HG03175 (cell line): Measurements from ENCODE around the gene TYRP1.

Source experiments
- ATAC-seq: cut with Tn5 transposase; IDR thresholded peaks from one replicate; pipeline ENCODE4 v1.9.1; 2021; ENCODE audit warnings: mild to moderate bottlenecking, moderate library complexity; ENCODE audit not compliant: unreplicated experiment

Gene TYRP1

DNA sequence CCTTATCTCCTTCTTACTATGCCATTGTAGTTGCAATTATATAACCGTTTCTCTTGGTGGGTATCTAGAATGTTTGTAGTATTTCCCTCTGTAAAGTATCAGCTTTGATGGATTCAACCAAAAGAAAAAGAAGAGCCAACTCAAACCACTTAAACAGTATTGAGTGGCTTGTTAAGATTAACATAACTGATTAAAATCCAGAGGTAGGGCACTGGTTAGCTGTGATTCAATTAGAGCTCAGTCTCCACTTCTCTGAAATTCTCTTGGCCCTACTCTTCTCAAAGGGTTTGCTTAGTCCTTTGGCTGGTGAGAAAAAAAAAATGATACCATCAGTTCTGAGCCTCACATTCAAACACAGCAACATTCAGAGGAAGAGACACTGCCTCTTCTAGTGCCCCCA, 37.0 kb downstream of the TYRP1 start:
- ATAC-seq: no peak

DNA sequence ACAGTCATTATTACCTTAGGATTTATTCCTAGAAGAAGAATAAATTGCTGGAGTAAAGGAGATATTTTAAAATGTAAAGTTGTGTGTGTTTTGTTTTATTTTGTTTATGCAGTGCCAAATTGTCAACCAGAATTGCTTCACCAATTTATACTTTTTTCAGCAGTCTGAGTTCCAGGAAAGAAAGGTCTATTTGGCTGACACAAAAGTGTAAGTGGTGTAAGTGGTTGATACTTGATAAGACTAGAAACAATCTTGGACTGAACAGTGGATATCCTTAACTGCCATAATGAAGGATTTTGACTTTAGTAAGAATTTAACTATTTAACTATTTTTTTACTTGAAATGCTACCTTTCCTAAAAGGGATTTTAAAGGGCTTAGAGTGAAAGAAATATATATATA, 37.7 kb downstream of the TYRP1 start:
- ATAC-seq: no peak

DNA sequence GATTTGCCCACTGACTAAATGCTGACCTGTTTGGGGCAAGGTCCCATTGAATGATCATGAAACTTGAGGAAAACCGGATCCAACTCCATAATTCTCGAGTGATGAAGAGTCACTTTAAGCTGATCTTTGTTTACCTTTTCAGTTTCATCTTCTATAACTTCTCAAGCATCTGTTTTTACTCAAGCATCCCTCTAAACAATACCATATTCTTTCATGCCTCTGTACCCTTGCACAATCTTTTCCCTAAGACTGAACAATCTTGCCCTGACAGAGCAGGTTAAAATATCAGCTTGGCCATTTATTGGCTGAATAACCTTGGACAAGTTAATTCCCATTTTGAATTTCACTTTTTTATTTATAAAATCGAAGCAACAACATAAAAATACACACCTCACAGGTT, 39.8 kb downstream of the TYRP1 start:
- no peak for ATAC-seq

DNA sequence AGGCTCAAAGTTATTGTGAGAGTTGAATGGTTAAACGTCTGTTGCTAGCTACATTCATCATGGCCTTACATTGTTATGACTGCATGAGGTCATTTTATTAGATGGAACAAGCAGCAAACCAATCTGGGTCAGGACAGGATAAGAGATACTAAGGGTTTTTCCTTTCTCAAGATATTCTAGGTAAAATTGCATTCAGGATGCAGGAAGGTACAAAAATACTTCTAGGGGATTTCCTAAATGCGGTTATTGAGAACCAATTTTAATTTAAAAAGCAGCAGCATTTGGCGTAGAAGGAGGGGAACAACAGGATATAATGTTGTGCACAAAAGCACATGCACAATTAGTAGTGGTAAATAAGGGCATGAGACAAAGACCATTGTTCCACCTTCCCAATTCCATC, 42.5 kb downstream of the TYRP1 start:
- no peak for ATAC-seq

DNA sequence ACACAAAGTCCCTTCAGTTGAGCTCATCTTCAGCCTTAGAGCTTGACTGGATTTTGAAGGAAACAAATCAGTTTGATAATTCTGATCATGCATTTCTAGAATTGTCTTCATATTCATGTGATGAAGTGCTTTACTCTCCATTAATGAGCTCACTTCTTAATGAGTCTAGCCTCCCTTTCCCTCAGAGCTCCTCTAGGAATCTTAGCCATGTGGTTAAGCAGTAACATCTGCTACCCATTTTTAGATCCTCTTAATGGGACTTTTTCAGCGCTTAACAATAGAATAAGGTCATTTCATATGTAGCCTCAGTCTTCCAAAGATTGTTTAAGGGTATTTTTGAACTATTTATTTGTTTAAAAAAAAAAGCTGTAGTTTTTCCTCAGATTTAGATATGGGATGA, 44.7 kb downstream of the TYRP1 start:
- ATAC-seq: no peak

DNA sequence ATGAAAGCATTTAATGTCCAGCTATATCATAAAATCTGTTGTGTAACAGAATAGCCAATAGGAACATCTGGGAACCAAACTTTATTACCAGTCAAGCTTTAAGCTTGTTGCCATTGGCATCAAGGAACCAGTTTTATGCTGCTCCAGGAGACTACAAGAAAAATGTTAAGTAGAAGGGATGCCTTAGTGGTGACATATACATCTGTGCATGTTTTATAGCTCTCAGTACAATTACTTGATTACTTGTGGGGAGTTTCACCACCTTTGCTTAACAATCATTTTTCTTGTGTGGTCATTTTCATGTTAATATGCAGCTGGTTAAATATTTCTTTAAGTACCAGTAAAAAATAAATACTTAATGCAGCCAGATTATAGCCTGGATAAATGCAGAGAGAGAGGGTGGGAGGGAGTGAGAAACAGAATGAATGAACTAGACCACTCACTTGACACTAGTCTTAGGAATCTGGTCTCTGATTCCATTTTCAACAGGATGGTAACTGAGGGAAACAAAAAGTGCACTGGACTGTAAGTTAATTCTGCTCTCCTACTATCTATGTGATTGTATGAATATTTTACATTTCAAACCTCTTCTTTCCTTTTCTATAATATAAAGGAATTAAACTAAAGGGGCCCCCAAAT, 45.9 kb downstream of the TYRP1 start:
- no peak for ATAC-seq

DNA sequence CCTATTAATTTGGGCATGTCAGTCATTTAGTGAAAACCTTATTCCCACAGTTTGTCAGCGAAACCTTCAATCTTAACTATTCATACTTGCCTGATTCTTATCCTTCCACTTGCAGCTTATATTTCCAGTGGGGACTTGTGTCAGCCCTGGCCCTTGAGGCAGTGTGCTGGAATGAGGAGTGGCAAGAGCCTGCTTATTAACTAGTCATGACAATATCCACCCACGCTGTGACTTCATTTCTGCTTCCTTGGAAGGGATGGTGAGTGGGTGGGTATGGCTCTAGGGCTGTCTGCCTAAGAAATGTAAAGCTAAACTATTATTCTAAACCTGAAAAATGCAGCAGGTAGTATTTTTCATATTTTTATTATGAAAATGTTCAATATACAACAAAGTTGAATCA, 47.7 kb downstream of the TYRP1 start:
- no peak for ATAC-seq

DNA sequence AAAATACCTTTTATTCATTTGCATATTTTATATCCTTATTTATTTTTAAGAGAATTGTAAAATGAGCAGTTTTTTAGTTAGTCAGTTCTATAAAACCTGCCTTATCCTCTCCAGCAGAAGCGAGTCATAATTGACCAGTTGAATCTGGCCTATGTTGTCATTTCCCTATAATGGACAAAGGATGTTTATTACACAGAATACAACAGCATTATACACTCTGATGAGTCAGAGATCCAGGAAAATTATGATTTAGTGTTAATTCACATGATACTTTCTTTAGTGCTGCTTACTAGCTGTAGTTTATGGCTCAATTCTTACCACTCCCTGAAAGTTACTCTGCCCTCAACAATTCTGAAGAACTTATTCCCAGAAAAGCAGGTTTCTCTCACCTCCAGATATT, 54.8 kb downstream of the TYRP1 start:
- no peak for ATAC-seq

DNA sequence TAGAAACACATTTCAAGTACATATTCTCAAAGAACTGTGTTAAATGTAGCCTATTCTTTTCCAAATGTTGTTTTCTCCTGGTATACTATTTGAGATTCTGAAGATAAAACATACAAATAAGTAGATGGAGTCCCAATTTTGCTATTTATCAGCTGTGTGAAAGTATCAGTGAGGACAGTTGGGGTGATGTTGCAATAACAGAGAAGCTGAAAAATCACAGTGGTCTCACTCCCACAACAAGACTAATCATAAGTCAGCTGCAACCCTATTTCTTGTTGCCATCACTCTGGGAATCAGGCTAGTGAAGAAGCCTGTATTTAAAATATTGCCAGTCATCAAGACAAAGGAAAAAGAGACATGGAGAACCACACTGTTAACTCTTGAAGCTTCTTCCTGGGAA, 55.8 kb downstream of the TYRP1 start:
- ATAC-seq: no peak

DNA sequence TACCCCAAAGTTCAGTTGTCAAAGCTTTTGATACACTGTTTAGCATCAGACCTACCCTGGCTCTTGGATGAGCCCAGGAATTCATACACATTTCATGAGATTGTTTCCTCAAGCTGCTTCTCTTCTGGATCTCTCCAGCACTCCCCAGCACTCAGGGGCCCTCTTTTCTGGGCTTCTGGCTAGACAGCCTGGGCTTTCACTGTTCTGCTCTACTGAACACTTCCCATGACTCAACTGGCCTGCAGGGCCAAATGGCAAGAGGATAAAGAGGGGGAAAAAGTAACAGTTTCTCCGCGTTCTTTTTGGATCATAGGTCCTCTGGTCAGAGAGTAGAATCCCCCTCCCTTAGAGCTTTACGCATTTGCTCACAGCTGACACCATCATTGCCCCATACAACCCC, 60.7 kb downstream of the TYRP1 start:
- no peak for ATAC-seq

DNA sequence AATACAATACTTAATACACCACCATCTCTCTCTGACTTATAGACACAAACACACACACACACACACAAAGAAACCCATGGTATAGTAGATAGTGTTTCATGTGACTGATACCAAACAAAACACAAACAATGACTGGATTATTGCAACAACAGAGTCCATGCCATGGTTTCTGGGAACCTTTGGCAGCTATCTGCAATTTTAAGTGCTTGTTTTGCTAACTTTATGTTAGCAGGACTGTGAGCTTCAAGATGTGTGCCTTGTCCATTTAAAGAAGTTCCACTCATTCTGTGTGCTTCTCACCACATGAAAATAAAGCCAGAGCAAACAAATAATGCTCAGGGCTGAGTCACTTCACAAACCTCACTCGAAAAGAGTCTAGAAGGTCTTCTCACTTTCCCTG, 66.6 kb downstream of the TYRP1 start:
- ATAC-seq: no peak
